ENCODE results near the gene MORN1. TPM values are rescaled to one million over a fixed set of nuclear protein-coding genes. Genes with fewer than 3 reads are reported as not detected.

The MORN1 gene
- total and polyA plus RNA-seq, 2 experiments from 2014 or later: 4.8 to 11.1 TPM

- no peak for TF ChIP-seq CTCF (conservative IDR thresholded peaks at IDR 0.05; ENCODE audit: low read depth in 2 of 2)
- TF ChIP-seq REST (IDR thresholded peaks at IDR 0.05; ENCODE audit: unreplicated experiment): no peak
- TF ChIP-seq EZH2 (IDR thresholded peaks at IDR 0.05; ENCODE audit: low read depth, unreplicated experiment): no peak
- TF ChIP-seq POLR2AphosphoS5 (IDR thresholded peaks at IDR 0.05; ENCODE audit: low read depth): no peak
- TF ChIP-seq JUNB (IDR thresholded peaks at IDR 0.05; ENCODE audit: unreplicated experiment): no peak
- no peak for TF ChIP-seq ETS1 (IDR thresholded peaks at IDR 0.05)
- no peak for TF ChIP-seq ZNF331 (CRISPR knock-in tag; IDR thresholded peaks at IDR 0.05; ENCODE audit: low read depth)
- TF ChIP-seq STAT1 (IDR thresholded peaks at IDR 0.05; ENCODE audit: unreplicated experiment): no peak
- TF ChIP-seq ZNF462 (CRISPR knock-in tag; IDR thresholded peaks at IDR 0.05): no peak
- TF ChIP-seq ZNF114 (CRISPR knock-in tag; IDR thresholded peaks at IDR 0.05): no peak
- TF ChIP-seq NANOG (IDR thresholded peaks at IDR 0.05; ENCODE audit: borderline replicate concordance): no peak
- TF ChIP-seq EZH2phosphoT487 (IDR thresholded peaks at IDR 0.05; ENCODE audit: unreplicated experiment): no peak
- no peak for TF ChIP-seq CREB1 (CRISPR knock-in tag; IDR thresholded peaks at IDR 0.05; ENCODE audit: low read depth)
- Histone ChIP-seq H2AFZ (no peak overlapping the region), H3K27ac (ENCODE audit: low read depth) (no peak overlapping the region), H3F3A (replicated peaks; ENCODE audit: low read depth) (peaks cover 4% of the 10 kb centered on the region; the same call in 1 of the 2 replicates), H3K4me1 (ENCODE audit: insufficient read depth) (peaks cover 7% of the 10 kb centered on the region; the same call in 1 of the 2 replicates), H3K36me3 (ENCODE audit: insufficient read depth) (no peaks in the 10 kb centered on the region), H4K20me1 (replicated peaks; ENCODE audit: insufficient read depth) (no peaks in the 10 kb centered on the region), H3K4me2 (no peak overlapping the region), H3K79me2 (replicated peaks; ENCODE audit: insufficient read depth) (no peaks in the 10 kb centered on the region), H3K4me3 (no peak overlapping the region), H3K9me2 (ENCODE audit: insufficient read depth) (no peaks in the 10 kb centered on the region), H3K27me3 (ENCODE audit: insufficient read depth) (no peaks in the 10 kb centered on the region)
- ATAC-seq (no peak), DNase-seq (ENCODE audit: low spot score) (no peak)
- H3K9me3 Mint-ChIP-seq: no peaks in the 10 kb centered on the region
- H3K4me1 Mint-ChIP-seq: peaks cover 16% of the 10 kb centered on the region
- H3K27me3 Mint-ChIP-seq (ENCODE audit: insufficient read depth, low read depth, poor library complexity): peaks cover 19% of the 10 kb centered on the region
- no peak overlapping the region; the same call in 2 of the 3 replicates for H3K4me3 Mint-ChIP-seq
- H3K27ac Mint-ChIP-seq: no peak overlapping the region
- 0 out of 3 replicates have a peak, but pooled peaks cover under 1% of the 10 kb centered on the region for H3K36me3 Mint-ChIP-seq (ENCODE audit: low read depth)
Measured at GRCh38 chr1:2415337-2415736, 24.0 kb upstream of the MORN1 start.

All from GM23338 (cell line).